Upper lobe of right lung (tissue), 1 donor: ENCODE data around the gene IL34. TPM values are rescaled to one million over a fixed set of nuclear protein-coding genes. Genes with fewer than 3 reads are reported as not detected.

Source experiments
- ATAC-seq: fragments of 200-7000 bp; cut with Tn5 transposase; one replicate; pipeline ENCODE4 v1.9.1; 2020; ENCODE audit warnings: mild to moderate bottlenecking, moderate library complexity
- DNase-seq: peaks from one replicate; pipeline ENCODE4 v3.0.0-alpha.2; 2020
- H3K27ac ChIP-seq: fragments of 200-600 bp; one replicate; pipeline ENCODE4 v1.8.0; 2022
- H3K27me3 ChIP-seq: fragments of 200-600 bp; one replicate; pipeline ENCODE4 v1.8.0; 2022; ENCODE audit warnings: mild to moderate bottlenecking
- H3K36me3 ChIP-seq: fragments of 200-600 bp; one replicate; pipeline ENCODE4 v1.8.0; 2022
- H3K4me1 ChIP-seq: fragments of 200-600 bp; one replicate; pipeline ENCODE4 v1.8.0; 2022
- H3K4me3 ChIP-seq: fragments of 200-600 bp; one replicate; pipeline ENCODE4 v1.8.0; 2022; ENCODE audit warnings: mild to moderate bottlenecking
- H3K9me3 ChIP-seq: fragments of 200-600 bp; one replicate; pipeline ENCODE4 v1.8.0; 2022
- intact Hi-C: fragments of 100-400 bp; cut with DNase I; formaldehyde crosslinking; loops from one replicate; pipeline ENCODE4 v1.11.0; 2022
- total RNA-seq: library from RNA; stranded (reverse); fragmentation: NEBNext Ultra II Directional; extraction: Animal tissue kit (Norgen Biotek cat#: 25700); gene quantifications from one replicate; pipeline ENCODE4 v1.2.1, GENCODE V29; 2021
- TF ChIP-seq, protein P1 (sequence below): fragments of 200-600 bp; IDR thresholded peaks from one replicate; pipeline ENCODE4 v1.8.0; 2022; ENCODE audit warnings: antibody characterized with exemption
- donor health status: DM: no; HTN: yes; CAD: no; lungs with severe emphysema.

Gene IL34
- total RNA-seq, 1 donor from 2014 or later: 3.3 TPM

DNA sequence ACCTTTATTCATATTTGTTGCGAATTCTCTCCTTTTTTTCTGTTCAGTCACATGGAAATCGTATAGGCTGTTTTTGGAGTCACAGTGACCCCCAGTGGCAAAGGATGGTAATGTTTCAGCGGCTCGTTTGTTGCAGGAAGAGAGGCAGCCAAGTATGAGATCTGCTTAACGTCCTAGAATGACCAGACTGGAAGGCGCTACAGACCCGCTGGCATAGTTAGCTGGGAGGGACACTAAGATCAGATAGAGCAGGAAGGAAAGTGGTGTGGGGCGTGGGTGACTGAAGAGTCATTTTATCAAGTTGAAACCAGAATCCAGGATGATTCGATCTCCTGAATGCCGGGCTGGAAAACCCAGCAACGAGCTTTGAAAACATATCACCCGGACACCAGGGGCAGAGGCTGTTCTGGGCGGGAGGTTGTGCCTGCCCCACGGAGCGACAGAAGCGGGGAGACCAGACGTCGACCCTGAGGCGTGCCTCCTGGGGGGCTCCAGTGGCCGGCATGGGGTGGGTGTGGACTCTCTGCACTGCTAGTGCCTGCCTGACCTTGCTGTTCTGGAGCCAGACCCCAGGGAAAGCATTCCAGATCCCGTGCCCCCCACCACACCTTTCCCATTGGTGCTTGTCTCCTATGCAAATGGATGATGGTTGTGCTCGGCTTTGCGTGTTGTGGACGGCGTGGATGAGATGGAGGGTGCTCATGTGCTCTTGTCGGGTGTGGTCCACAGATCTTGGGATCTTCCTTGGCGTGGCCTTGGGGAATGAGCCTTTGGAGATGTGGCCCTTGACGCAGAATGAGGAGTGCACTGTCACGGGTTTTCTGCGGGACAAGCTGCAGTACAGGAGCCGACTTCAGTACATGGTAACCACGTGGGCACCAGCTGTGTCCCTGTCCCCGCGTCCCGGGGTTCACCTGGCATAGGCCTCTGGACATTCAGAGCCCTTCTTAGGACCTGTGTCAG is 7.7 kb downstream of the IL34 start:
- H3K4me1 ChIP-seq: peaks cover 7% of the 10 kb centered on the region
- TF ChIP-seq, protein P1, sequence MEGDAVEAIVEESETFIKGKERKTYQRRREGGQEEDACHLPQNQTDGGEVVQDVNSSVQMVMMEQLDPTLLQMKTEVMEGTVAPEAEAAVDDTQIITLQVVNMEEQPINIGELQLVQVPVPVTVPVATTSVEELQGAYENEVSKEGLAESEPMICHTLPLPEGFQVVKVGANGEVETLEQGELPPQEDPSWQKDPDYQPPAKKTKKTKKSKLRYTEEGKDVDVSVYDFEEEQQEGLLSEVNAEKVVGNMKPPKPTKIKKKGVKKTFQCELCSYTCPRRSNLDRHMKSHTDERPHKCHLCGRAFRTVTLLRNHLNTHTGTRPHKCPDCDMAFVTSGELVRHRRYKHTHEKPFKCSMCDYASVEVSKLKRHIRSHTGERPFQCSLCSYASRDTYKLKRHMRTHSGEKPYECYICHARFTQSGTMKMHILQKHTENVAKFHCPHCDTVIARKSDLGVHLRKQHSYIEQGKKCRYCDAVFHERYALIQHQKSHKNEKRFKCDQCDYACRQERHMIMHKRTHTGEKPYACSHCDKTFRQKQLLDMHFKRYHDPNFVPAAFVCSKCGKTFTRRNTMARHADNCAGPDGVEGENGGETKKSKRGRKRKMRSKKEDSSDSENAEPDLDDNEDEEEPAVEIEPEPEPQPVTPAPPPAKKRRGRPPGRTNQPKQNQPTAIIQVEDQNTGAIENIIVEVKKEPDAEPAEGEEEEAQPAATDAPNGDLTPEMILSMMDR: peak; percentile 90
- peak overlapping the region; percentile 51 for H3K27ac ChIP-seq
- H3K9me3 ChIP-seq: no peaks in the 10 kb centered on the region
- peak overlapping the region; percentile 27 for H3K4me3 ChIP-seq
- intact Hi-C loops: loop anchor here (10.0 kb wide), 1 partner anchor 119 kb away; no protein-coding TSS in a partner anchor
- ATAC-seq (peak; percentile 92), DNase-seq (peak; percentile 67)
- no peaks in the 10 kb centered on the region for H3K36me3 ChIP-seq
- H3K27me3 ChIP-seq: no peaks in the 10 kb centered on the region

DNA sequence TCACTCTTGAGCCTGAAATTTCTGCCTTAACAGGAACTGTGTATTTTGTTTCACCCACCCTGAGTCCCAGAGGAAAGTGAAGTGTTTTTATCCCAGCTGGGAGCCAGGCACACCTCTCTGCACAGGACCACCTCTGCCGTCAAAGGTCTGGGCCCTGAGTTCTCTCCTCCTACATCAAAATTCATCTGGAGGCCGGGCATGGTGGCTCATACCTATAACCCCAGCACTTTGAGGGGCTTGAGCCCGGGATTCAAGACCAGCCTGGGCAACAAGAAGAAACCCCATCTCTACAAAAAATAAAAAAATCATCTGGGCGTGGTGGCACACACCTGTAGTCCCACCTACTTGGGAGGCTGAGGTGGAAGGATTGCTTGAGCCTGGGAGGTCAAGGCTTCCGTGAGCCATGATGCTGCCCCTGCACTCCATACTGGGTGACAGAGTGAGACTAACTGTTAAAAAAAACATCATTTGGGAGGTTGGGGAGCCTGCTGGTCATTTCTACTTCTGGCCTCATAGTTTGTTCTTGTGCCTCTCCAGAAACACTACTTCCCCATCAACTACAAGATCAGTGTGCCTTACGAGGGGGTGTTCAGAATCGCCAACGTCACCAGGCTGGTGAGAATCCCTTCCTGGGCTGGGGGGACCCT is 9.8 kb downstream of the IL34 start:
- peak; percentile 44 for DNase-seq

DNA sequence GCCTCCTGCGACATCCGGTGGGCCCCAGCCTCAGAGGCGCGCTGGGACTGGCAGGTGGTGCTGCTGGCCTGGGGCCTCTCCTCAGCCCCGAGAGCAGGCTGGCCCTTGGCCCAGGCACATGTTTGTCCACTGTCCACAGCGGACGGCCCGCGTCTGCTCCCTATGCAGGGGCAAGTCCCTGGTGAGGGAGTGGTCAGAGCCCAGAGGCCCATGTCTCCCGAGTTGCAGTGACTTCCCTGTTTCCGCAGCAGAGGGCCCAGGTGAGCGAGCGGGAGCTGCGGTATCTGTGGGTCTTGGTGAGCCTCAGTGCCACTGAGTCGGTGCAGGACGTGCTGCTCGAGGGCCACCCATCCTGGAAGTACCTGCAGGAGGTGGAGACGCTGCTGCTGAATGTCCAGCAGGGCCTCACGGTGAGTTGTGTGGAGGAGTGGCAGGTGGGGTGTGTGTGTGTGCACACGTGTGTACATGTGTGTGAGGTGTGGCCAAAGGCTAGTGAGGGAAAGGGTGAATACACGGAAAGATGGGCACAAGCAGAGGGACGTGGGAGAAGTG is 10.4 kb downstream of the IL34 start:
- Histone ChIP-seq H3K4me3 (no peak overlapping the region), H3K9me3 (no peaks in the 10 kb centered on the region), H3K27ac (no peak overlapping the region), H3K27me3 (no peaks in the 10 kb centered on the region), H3K36me3 (no peaks in the 10 kb centered on the region), H3K4me1 (peaks cover 7% of the 10 kb centered on the region)
- TF ChIP-seq, protein P1: peak; percentile 9
- DNase-seq (no peak), ATAC-seq (peak; percentile 10)
- intact Hi-C loops: loop anchor here (10.0 kb wide), 1 partner anchor 122 kb away; no protein-coding TSS in a partner anchor

More for the DNA sequence above, 9.8 kb downstream of the IL34 start:
- H3K9me3 ChIP-seq: no peaks in the 10 kb centered on the region
- TF ChIP-seq, protein P1: no peak
- no peak for ATAC-seq
- no peak overlapping the region for H3K27ac ChIP-seq
- no peak overlapping the region for H3K4me3 ChIP-seq
- no peaks in the 10 kb centered on the region for H3K27me3 ChIP-seq
- intact Hi-C loops: loop anchor here (10.0 kb wide), 1 partner anchor 121 kb away; no protein-coding TSS in a partner anchor
- H3K36me3 ChIP-seq: no peaks in the 10 kb centered on the region
- peaks cover 7% of the 10 kb centered on the region for H3K4me1 ChIP-seq

DNA sequence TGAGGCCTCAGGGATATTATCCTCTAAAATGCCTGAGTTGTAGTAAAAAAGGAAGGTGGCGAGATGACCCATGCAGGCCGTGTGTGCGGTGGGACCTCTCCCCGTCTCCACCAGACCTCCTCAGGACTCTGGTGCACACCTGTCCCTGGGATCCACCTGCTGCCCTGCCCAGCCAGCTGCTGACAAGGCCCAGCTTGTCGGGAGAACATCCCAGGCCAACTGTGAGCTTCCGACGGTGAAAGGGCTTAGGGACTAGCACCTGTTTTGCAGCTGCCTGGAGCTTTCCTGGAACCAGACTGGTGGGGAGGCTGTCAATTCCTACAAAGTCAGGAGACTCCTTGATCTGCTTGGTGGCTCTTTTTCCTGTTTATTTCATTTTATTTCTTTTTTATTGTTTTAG is 11.6 kb downstream of the IL34 start:
- DNase-seq: peak; percentile 23
- Histone ChIP-seq H3K27me3 (no peaks in the 10 kb centered on the region), H3K9me3 (no peaks in the 10 kb centered on the region), H3K27ac (no peak overlapping the region), H3K36me3 (peaks cover 3% of the 10 kb centered on the region), H3K4me1 (peaks cover 7% of the 10 kb centered on the region), H3K4me3 (no peak overlapping the region)
- TF ChIP-seq, protein P1: no peak
- intact Hi-C loops: loop anchor here (10.0 kb wide), 1 partner anchor 123 kb away; no protein-coding TSS in a partner anchor
- no peak for ATAC-seq

DNA sequence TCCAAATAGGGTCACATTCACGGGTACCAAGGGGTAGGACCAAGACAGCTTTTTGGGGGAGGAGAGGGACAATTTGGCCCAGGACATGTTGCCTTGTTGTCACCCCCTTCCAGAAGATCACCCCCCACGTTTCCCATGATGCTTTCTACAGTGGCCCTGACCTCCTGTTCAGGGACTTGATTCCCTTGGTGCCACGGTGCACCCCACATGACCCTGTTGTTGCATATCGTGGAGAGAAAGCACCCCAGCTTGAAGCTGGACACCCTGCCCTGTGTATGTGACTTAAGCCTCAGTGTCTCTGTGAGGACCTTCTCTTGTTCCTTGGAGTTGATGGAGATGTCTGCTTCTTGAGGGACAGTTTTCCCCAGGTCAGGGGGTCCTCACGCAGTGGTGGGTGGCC is 12.6 kb downstream of the IL34 start:
- DNase-seq (peak; percentile 35), ATAC-seq (no peak)
- intact Hi-C loops: loop anchor here (10.0 kb wide), 1 partner anchor 124 kb away; no protein-coding TSS in a partner anchor
- H3K4me3 ChIP-seq: no peak overlapping the region
- H3K36me3 ChIP-seq: peaks cover 12% of the 10 kb centered on the region
- TF ChIP-seq, protein P1: no peak
- H3K27me3 ChIP-seq: no peaks in the 10 kb centered on the region
- H3K9me3 ChIP-seq: no peaks in the 10 kb centered on the region
- H3K4me1 ChIP-seq: peaks cover 6% of the 10 kb centered on the region
- H3K27ac ChIP-seq: no peak overlapping the region
